Activated B cell treated with CpG ODN at 0.5 μM for 24 hours (primary cell): ENCODE results near the gene SCAMP2. TPM values are rescaled to one million over a fixed set of nuclear protein-coding genes. Genes with fewer than 3 reads are reported as not detected.

ENCODE experiments used
- ATAC-seq: fragments of 200-7000 bp; cut with Tn5 transposase; one replicate; pipeline ENCODE4 v1.10.0; 2021; ENCODE audit warnings: low read depth, mild to moderate bottlenecking, moderate library complexity
- CTCF ChIA-PET: fragments of 350-600 bp; sonication (Branson Sonifier 250); formaldehyde crosslinking; loops from one replicate; lab custom pipeline; 2021; ENCODE audit warnings: antibody characterized with exemption; lab: Charles Lee
- POLR2A ChIA-PET: fragments of 350-600 bp; sonication (Branson Sonifier 250); formaldehyde crosslinking; loops from one replicate; lab custom pipeline; 2021; ENCODE audit warnings: antibody characterized with exemption; lab: Charles Lee
- DNase-seq: peaks from one replicate; pipeline ENCODE4 v3.0.0; 2022
- H3K27ac Mint-ChIP-seq: one replicate; pipeline ENCODE4 v1.8.0; 2020; ENCODE audit warnings: mixed read lengths
- H3K27me3 Mint-ChIP-seq: one replicate; pipeline ENCODE4 v1.8.0; 2021; ENCODE audit warnings: mixed read lengths
- H3K36me3 Mint-ChIP-seq: one replicate; pipeline ENCODE4 v1.8.0; 2021; ENCODE audit warnings: low read depth, mixed read lengths
- H3K4me1 Mint-ChIP-seq: one replicate; pipeline ENCODE4 v1.8.0; 2021; ENCODE audit warnings: mixed read lengths
- H3K4me3 Mint-ChIP-seq: one replicate; pipeline ENCODE4 v1.8.0; 2020; ENCODE audit warnings: mild to moderate bottlenecking, mixed read lengths
- H3K9me3 Mint-ChIP-seq: one replicate; pipeline ENCODE4 v1.8.0; 2020; ENCODE audit warnings: mixed read lengths
- intact Hi-C: fragments of 100-400 bp; cut with micrococcal nuclease; formaldehyde crosslinking; loops from one replicate; pipeline ENCODE4 v1.15.1; 2024
- total RNA-seq: library from RNA; stranded (reverse); gene quantifications from 2 replicates; pipeline ENCODE4 v1.2.3, GENCODE V29; 2022
- TF ChIP-seq, protein P1 (sequence below): fragments of 200-600 bp; IDR thresholded peaks from one replicate; pipeline ENCODE4 v1.8.0; 2022; ENCODE audit warnings: antibody characterized with exemption, mild to moderate bottlenecking

The SCAMP2 gene
- total RNA-seq, 1 donor from 2014 or later, result 112 TPM

GRCh38 chr15:74809956-74810355, 63.2 kb downstream of the SCAMP2 start:
- CTCF ChIA-PET, result interaction anchor here (1.5 to 26.2 kb wide), 2 partner anchors 11 to 33 kb away, joined by 5 to 1146 read pairs; partner anchors contain the start of gene CSK
- ATAC-seq, result no peak
- Mint-ChIP-seq H3K4me1 (peaks cover 26% of the 10 kb centered on the region), H3K9me3 (no peaks in the 10 kb centered on the region), H3K4me3 (no peak overlapping the region), H3K27ac (no peak overlapping the region), H3K27me3 (no peaks in the 10 kb centered on the region), H3K36me3 (peaks cover 3% of the 10 kb centered on the region)
- POLR2A ChIA-PET, result interaction anchor here (0.6 to 0.8 kb wide), 5 partner anchors 13 to 60 kb away, joined by 3 to 6 read pairs (median 6); no protein-coding TSS in a partner anchor
- DNase-seq, result no peak
- TF ChIP-seq, protein P1, sequence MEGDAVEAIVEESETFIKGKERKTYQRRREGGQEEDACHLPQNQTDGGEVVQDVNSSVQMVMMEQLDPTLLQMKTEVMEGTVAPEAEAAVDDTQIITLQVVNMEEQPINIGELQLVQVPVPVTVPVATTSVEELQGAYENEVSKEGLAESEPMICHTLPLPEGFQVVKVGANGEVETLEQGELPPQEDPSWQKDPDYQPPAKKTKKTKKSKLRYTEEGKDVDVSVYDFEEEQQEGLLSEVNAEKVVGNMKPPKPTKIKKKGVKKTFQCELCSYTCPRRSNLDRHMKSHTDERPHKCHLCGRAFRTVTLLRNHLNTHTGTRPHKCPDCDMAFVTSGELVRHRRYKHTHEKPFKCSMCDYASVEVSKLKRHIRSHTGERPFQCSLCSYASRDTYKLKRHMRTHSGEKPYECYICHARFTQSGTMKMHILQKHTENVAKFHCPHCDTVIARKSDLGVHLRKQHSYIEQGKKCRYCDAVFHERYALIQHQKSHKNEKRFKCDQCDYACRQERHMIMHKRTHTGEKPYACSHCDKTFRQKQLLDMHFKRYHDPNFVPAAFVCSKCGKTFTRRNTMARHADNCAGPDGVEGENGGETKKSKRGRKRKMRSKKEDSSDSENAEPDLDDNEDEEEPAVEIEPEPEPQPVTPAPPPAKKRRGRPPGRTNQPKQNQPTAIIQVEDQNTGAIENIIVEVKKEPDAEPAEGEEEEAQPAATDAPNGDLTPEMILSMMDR, result no peak
- intact Hi-C loops, result no loop called here

- TF ChIP-seq, protein P1, result no peak
- intact Hi-C loops, result no loop called here
- ATAC-seq (peak; percentile 6), DNase-seq (no peak)
- Mint-ChIP-seq H3K27ac (peak overlapping the region; percentile 73), H3K4me1 (peaks cover 29% of the 10 kb centered on the region), H3K36me3 (peaks cover 8% of the 10 kb centered on the region), H3K9me3 (no peaks in the 10 kb centered on the region), H3K27me3 (no peaks in the 10 kb centered on the region), H3K4me3 (no peak overlapping the region)
- CTCF ChIA-PET, result interaction anchor here (0.6 to 26.2 kb wide), 2 partner anchors 9 to 33 kb away, joined by 3 to 1146 read pairs; partner anchors contain the start of gene CSK
- POLR2A ChIA-PET, result interaction anchor here (0.5 to 32.5 kb wide), 4 partner anchors 30 to 568 kb away, joined by 3 to 2569 read pairs (median 4); partner anchors contain the start of gene CSK
Measured at GRCh38 chr15:74809242-74809641, 63.9 kb downstream of the SCAMP2 start.

GRCh38 chr15:74808840-74809229, 64.3 kb downstream of the SCAMP2 start:
- peak; percentile 11 for ATAC-seq
- H3K4me3 Mint-ChIP-seq, result no peak overlapping the region
- no peaks in the 10 kb centered on the region for H3K9me3 Mint-ChIP-seq
- intact Hi-C loops, result no loop called here
- ChIA-PET POLR2A (interaction anchor here (32.5 kb wide), 1 partner anchor 29 kb away, joined by 2569 read pairs; the partner anchor contains the start of gene CSK), CTCF (interaction anchor here (0.6 to 26.2 kb wide), 2 partner anchors 9 to 32 kb away, joined by 3 to 1146 read pairs; partner anchors contain the start of gene CSK)
- TF ChIP-seq, protein P1, result no peak
- no peak for DNase-seq
- peak overlapping the region; percentile 73 for H3K27ac Mint-ChIP-seq
- H3K27me3 Mint-ChIP-seq, result no peaks in the 10 kb centered on the region
- peaks cover 13% of the 10 kb centered on the region for H3K36me3 Mint-ChIP-seq
- peaks cover 29% of the 10 kb centered on the region for H3K4me1 Mint-ChIP-seq

DNA sequence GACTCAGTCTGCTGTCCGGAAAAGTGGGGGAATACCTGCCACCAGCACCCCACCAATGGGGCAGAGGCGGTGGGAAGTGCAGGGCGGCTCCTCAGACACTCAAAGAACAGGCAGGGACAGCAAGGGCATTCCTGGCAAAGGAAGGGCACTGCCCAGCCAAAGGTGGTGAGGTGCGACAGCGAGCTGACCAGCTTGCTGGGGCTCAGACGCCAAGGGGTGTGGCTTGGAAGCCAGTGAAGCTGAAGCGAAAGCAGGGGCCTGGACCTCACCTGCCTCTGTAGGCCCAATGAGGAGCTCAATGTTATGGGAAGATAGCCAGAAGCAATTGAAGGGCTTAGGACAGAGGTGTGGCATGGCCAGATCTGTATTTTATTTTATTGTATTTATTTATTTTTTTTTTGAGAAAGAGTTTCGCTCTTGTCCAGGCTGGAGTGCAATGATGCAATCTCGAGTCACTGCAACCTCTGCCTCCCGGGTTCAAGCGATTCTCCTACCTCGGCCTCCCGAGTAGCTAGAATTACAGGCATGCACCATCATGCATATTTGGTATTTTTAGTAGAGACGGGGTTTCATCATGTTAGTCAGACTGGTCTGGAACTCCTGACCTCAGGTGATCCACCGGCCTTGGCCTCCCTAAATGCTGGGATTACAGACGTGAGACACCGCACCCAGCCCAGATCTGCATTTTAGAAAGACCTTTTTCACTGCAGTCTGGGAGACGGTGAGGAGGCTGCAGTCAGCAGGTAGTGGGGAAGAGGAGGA, 64.9 kb downstream of the SCAMP2 start:
- CTCF ChIA-PET, result interaction anchor here (0.6 to 26.2 kb wide), 2 partner anchors 10 to 32 kb away, joined by 3 to 1146 read pairs; partner anchors contain the start of gene CSK
- H3K4me3 Mint-ChIP-seq, result no peak overlapping the region

More for the DNA sequence above, 64.9 kb downstream of the SCAMP2 start:
- Mint-ChIP-seq H3K27me3 (no peaks in the 10 kb centered on the region), H3K4me1 (peaks cover 29% of the 10 kb centered on the region), H3K36me3 (peaks cover 18% of the 10 kb centered on the region), H3K9me3 (no peaks in the 10 kb centered on the region), H3K27ac (peak overlapping the region; percentile 70)
- intact Hi-C loops, result no loop called here
- TF ChIP-seq, protein P1, result no peak
- POLR2A ChIA-PET, result interaction anchor here (1.5 to 32.5 kb wide), 2 partner anchors 13 to 29 kb away, joined by 4 to 2569 read pairs; partner anchors contain the start of gene CSK
- DNase-seq (no peak), ATAC-seq (peak; percentile 25)
